Stimulated activated naive B cell treated with anti-CD40 and anti-IgM and Interleukin-4, amounts not matched to agents 10 μg/mL and 1 μg/mL and 100 μg/mL, for 72 hours (primary cell): ENCODE results near the gene YPEL5.

Experiments
- ATAC-seq, 2 donors: fragments of 150-1000 bp; cut with Tn5 transposase; replicated peaks; 2 replicates each; pipeline ENCODE4 v1.10.0; 2021; ENCODE audit warnings: moderate library complexity in 1 of 2
- DNase-seq: peaks from one replicate; pipeline ENCODE4 v3.0.0; 2021
- H3K27ac Mint-ChIP-seq: one replicate; pipeline ENCODE4 v1.8.0; 2022; ENCODE audit warnings: mild to moderate bottlenecking, mixed read lengths
- H3K27me3 Mint-ChIP-seq, 2 donors: one replicate each; pipeline ENCODE4 v1.8.0; 2022; ENCODE audit warnings: mixed read lengths in 2 of 2
- H3K36me3 Mint-ChIP-seq, 2 donors: one replicate each; pipeline ENCODE4 v1.8.0; 2022; ENCODE audit warnings: mixed read lengths in 2 of 2, mild to moderate bottlenecking in 1 of 2
- H3K4me1 Mint-ChIP-seq, 2 donors: one replicate each; pipeline ENCODE4 v1.8.0; 2022; ENCODE audit warnings: mixed read lengths in 2 of 2, mild to moderate bottlenecking in 1 of 2
- H3K4me3 Mint-ChIP-seq, 2 donors: one replicate each; pipeline ENCODE4 v1.8.0; 2022; ENCODE audit warnings: mild to moderate bottlenecking in 2 of 2, mixed read lengths in 2 of 2, moderate library complexity in 1 of 2
- H3K9me3 Mint-ChIP-seq, 2 donors: one replicate each; pipeline ENCODE4 v1.8.0; 2022; ENCODE audit warnings: mixed read lengths in 2 of 2, mild to moderate bottlenecking in 1 of 2

Gene YPEL5

DNA sequence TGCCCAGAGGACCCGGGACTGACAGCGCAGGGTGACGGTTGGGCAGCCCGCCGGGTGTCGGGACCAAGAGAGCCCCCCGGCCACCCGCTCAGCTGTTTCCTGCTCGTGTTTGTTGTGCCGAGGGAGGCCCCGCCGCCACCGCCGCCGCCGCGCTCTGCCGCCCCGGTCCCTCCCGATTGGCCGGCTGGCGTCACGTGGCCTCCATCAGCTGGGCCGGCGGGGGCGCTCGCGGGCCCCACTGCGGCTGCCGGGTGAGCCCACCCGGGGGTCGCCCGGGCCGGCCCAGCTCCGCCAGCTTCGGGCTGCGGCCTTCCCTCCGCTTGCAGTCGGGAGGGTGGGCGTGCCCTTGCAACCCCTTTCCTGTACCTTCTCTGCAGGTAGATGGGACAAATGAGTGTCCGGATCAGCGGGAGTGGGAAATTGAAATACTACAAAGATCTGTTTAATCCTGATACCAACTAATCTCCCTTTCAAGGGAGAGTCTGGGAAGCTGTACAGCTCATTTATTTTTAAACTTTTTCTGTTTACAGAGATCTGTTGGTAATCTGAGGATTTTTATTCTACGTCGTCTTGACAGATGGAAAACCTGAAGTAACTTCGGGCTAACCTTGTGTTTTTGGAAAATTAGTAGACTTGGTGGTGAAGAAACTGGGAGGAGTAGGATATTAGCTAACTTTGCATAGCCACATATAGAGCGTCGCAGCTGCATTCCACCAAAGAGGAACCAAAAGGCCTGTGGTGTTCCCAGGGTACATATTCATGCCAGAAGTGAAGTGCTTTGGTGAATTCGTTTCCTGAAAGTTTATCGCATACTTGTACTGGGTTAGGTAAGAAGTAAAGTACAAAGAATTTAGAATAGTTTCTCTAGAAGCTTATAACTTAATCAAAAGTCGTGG lies 1.2 kb downstream of the YPEL5 start:
- peak; percentile 78 for DNase-seq
- Mint-ChIP-seq H3K4me3 (peak overlapping the region; percentile 82 to 88), H3K36me3 (peaks cover 38 to 39% of the 10 kb centered on the region in 2 donors), H3K27ac (peak overlapping the region; percentile 96), H3K27me3 (no peaks in the 10 kb centered on the region), H3K9me3 (no peaks in the 10 kb centered on the region), H3K4me1 (peaks cover 31 to 57% of the 10 kb centered on the region in 2 donors)
- peak; percentile 16 to 28 for ATAC-seq

DNA sequence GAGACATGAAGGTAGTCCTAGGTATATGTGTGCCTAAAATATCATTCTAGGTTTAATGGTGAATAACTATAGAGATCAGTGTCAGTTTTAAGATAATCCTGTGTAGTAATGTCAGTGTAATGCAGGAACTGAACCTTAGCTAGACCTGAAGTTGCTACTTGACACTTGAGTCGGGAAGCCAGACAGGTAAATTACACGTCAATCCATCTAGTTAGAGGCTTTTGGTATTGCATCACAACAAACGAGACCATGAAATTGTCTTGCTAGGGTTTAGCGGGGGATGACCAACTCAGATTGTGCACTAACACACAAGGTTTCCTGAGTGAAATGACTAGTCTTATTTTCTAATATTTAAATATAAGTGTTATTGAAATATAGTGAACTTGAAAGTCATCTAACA lies 2.0 kb downstream of the YPEL5 start:
- DNase-seq = no peak

DNA sequence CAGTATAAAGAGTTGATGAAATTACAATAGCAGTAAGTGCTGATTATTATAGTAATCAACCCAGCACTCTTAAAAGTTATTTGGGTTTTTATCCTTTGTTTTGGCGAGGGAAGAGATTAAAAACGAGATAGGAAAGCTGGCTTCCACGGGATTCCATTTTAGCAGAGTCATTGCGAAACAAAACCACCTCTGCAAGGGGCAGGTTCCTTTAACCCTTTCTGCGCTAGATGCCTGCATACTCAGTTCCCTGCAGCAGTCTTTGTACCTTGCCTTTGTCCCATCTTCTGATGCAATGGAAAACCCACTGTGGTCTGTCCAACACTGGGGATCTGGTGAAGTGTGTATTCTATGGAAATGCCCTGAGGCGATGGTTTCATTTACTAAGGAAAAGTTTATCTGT lies 2.7 kb downstream of the YPEL5 start:
- DNase-seq (peak; percentile 74), ATAC-seq (peak; percentile 6 to 24)
- peaks cover 36 to 72% of the 10 kb centered on the region in 2 donors for H3K4me1 Mint-ChIP-seq
- H3K27me3 Mint-ChIP-seq = no peaks in the 10 kb centered on the region
- H3K4me3 Mint-ChIP-seq = peak overlapping the region; percentile 82 to 88
- H3K9me3 Mint-ChIP-seq = no peaks in the 10 kb centered on the region
- peaks cover 44 to 53% of the 10 kb centered on the region in 2 donors for H3K36me3 Mint-ChIP-seq
- H3K27ac Mint-ChIP-seq = peak overlapping the region; percentile 96

More for the DNA sequence above, 2.0 kb downstream of the YPEL5 start:
- H3K4me1 Mint-ChIP-seq = peaks cover 34 to 66% of the 10 kb centered on the region in 2 donors
- H3K36me3 Mint-ChIP-seq = peaks cover 41 to 47% of the 10 kb centered on the region in 2 donors
- ATAC-seq = no peak
- H3K27me3 Mint-ChIP-seq = no peaks in the 10 kb centered on the region
- H3K27ac Mint-ChIP-seq = peak overlapping the region; percentile 96
- H3K9me3 Mint-ChIP-seq = no peaks in the 10 kb centered on the region
- peak overlapping the region; percentile 82 to 88 for H3K4me3 Mint-ChIP-seq

DNA sequence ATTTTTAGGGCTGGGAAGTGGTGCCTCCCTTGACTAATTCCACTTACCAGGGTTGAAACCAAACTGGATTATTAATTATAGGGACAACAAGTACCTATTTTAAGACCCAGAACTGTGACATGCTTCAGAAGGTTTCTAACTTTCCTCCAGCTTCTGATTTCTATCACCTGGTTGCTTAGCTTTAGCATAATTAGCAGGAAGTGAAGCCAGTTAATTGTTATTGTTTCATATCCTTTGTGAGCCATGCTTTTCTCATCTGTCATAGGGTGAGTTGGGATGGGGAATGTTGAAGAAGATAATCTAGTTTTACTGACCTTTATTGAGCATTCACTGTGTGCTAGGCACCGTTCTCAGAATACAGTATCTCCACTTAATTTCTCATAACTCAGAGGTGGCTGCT lies 3.2 kb downstream of the YPEL5 start:
- H3K9me3 Mint-ChIP-seq = no peaks in the 10 kb centered on the region
- H3K27ac Mint-ChIP-seq = peak overlapping the region; percentile 96
- no peaks in the 10 kb centered on the region for H3K27me3 Mint-ChIP-seq
- peaks cover 36 to 76% of the 10 kb centered on the region in 2 donors for H3K4me1 Mint-ChIP-seq
- DNase-seq (no peak), ATAC-seq (peak; percentile 2 to 13)
- peaks cover 47 to 56% of the 10 kb centered on the region in 2 donors for H3K36me3 Mint-ChIP-seq
- H3K4me3 Mint-ChIP-seq = peak overlapping the region; percentile 82 to 88

DNA sequence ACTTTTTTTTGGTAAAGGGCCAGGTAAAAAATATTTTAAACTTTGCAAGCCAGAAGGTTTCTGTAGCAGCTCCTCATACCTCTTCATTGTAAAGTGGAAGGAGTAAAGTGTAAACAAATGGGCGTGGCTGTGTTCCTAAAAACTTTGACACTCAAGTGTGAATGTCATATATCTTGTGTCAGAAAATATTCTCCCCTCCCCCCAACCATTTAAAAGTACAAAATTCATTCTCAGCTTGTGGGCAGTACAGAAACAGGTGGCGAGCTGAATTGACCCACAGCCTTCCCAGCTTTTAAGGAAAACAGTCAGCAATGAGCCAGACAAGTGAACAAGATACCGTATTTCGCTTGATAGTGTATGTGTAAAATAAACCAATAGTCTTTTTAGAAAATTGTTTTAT lies 4.0 kb downstream of the YPEL5 start:
- ATAC-seq = no peak
- peak overlapping the region; percentile 74 for H3K27ac Mint-ChIP-seq
- no peaks in the 10 kb centered on the region for H3K9me3 Mint-ChIP-seq
- no peaks in the 10 kb centered on the region for H3K27me3 Mint-ChIP-seq
- H3K4me1 Mint-ChIP-seq = peaks cover 37 to 78% of the 10 kb centered on the region in 2 donors
- H3K4me3 Mint-ChIP-seq = peak overlapping the region; percentile 82 to 88
- DNase-seq = no peak
- peaks cover 47 to 56% of the 10 kb centered on the region in 2 donors for H3K36me3 Mint-ChIP-seq

DNA sequence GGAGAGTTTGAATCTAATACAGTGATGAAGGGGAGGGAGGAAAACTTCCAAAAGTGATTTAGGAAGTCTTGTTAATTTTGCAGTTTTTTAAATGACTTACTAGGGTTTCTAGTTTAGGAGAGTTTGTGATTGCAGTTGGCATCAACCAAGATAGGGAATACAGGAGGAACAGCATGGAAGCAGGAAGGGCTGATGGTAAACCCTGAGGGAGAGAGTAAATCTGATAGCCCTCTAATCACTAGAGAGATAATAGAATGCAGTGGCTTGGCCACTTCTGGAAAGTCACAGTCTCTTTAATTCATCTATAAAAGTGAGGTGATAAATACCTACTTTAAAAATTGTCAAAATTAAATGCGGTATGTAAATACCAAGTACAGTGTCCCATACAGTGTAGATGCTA lies 5.6 kb downstream of the YPEL5 start:
- peak overlapping the region; percentile 60 for H3K27ac Mint-ChIP-seq
- H3K36me3 Mint-ChIP-seq = peaks cover 62 to 71% of the 10 kb centered on the region in 2 donors
- H3K27me3 Mint-ChIP-seq = no peaks in the 10 kb centered on the region
- no peak for DNase-seq
- no peaks in the 10 kb centered on the region for H3K9me3 Mint-ChIP-seq
- ATAC-seq = no peak
- H3K4me1 Mint-ChIP-seq = peaks cover 49 to 89% of the 10 kb centered on the region in 2 donors
- peak overlapping the region; percentile 18 to 23 for H3K4me3 Mint-ChIP-seq

DNA sequence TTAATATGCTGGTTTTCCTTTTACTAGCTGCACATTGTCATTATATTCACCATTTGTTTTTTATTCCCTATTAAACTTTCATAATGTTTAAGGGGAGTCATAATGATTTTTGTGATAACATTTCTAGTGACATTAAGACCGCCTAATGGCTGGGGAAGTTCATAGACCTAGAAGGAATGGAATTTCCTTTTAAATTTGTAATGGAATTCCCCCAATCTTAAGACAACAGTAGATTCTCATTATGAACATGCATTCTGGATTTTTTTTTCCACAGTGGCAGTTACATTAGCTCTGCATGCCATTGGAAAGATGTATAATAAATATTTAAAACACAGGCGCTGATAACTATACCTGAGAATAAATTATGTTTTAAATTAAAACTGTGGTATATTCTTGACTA lies 8.4 kb downstream of the YPEL5 start:
- Mint-ChIP-seq H3K27ac (peak overlapping the region; percentile 62), H3K4me1 (peaks cover 52 to 93% of the 10 kb centered on the region in 2 donors), H3K36me3 (peaks cover 62 to 73% of the 10 kb centered on the region in 2 donors), H3K9me3 (peaks cover 0 to 2% of the 10 kb centered on the region in 2 donors), H3K4me3 (no peak overlapping the region), H3K27me3 (no peaks in the 10 kb centered on the region)
- DNase-seq (no peak), ATAC-seq (peak; percentile 24 to 56)

DNA sequence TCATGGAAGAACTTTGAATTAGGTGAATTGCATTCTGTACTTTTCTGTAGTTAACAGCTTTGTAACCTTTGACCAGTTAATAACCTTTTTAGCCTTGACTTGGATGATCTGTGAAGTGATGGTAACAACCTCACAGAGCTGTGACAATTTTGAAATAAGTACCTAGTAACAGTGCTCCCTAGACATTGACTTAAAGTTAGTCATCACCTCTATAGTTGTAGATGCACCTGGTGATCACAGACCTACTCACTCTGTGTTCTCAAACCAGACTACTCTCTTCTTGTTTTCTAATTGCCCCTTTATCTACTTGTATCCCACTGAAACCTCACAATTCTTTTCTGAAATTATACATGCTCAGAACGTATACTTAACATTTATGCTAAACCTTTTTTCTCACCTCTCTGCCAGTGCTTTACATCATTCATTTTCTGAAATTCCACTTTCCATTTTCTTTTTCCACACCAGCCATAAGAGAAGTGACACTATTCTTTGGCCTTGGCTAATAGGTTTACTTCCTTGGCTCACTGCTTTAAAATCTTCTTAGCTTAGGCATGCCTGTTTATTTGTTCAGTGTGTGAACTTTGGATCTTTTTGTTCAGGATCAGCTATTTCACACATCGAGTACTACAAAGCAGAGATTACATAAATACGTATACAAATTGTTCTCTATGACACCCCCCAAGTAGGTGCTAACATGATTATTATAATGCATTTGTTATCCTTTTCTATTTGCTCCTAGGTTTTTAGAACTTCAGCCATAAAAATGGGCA lies 9.3 kb downstream of the YPEL5 start:
- Mint-ChIP-seq H3K27ac (peak overlapping the region; percentile 94), H3K27me3 (no peaks in the 10 kb centered on the region), H3K4me3 (peak overlapping the region; percentile 11 to 34), H3K36me3 (peaks cover 61 to 69% of the 10 kb centered on the region in 2 donors), H3K9me3 (peaks cover 0 to 2% of the 10 kb centered on the region in 2 donors), H3K4me1 (peaks cover 49 to 92% of the 10 kb centered on the region in 2 donors)
- ATAC-seq (peak; percentile 23 to 26), DNase-seq (no peak)

DNA sequence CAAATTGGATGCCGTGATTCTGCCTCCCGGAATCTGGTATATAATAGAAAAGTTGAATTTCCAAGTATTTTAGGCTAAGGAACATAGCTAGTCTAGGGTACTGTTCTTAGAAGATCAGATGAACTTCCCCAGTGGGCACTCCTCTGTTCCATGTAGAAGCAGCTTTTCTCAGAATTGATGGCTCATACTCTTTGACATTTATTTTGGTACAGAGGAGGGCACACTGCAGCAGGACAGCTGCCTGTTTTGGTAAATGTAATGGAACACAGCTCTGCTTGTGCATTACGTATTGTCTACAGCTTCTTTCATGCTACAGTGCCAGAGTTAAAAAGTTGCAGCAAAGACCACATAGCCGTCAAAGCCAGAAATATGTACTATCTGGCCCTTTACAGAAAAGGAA lies 10.8 kb downstream of the YPEL5 start:
- peaks cover 0 to 2% of the 10 kb centered on the region in 2 donors for H3K9me3 Mint-ChIP-seq
- no peaks in the 10 kb centered on the region for H3K27me3 Mint-ChIP-seq
- DNase-seq (peak; percentile 11), ATAC-seq (peak; percentile 80 to 86)
- peak overlapping the region; percentile 49 to 61 for H3K4me3 Mint-ChIP-seq
- H3K27ac Mint-ChIP-seq = peak overlapping the region; percentile 94
- peaks cover 60 to 70% of the 10 kb centered on the region in 2 donors for H3K36me3 Mint-ChIP-seq
- peaks cover 52 to 94% of the 10 kb centered on the region in 2 donors for H3K4me1 Mint-ChIP-seq

DNA sequence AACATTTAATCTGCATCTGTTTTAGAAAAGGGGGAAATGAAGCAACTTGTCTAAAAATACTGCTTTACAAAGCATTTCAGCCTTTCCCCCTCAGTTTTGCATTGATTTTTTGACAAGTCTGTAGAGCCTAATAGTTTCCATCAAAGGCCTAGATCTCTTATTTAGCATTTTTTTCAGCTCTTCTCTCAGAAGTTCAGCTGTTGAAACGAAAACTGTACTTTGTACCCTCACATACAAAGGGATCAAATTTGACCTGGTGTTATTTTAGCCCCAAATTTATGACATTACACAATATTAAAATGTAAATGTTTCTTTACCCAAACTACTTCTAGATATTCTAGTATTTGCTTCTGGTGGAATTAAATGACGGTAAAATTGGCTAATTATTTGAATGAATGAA lies 13.0 kb downstream of the YPEL5 start:
- H3K4me3 Mint-ChIP-seq = peak overlapping the region; percentile 50
- DNase-seq (no peak), ATAC-seq (peak; percentile 25 to 34)
- H3K4me1 Mint-ChIP-seq = peaks cover 56 to 89% of the 10 kb centered on the region in 2 donors
- H3K27ac Mint-ChIP-seq = peak overlapping the region; percentile 78
- peaks cover 52 to 61% of the 10 kb centered on the region in 2 donors for H3K36me3 Mint-ChIP-seq
- H3K9me3 Mint-ChIP-seq = peaks cover 0 to 2% of the 10 kb centered on the region in 2 donors
- no peaks in the 10 kb centered on the region for H3K27me3 Mint-ChIP-seq

DNA sequence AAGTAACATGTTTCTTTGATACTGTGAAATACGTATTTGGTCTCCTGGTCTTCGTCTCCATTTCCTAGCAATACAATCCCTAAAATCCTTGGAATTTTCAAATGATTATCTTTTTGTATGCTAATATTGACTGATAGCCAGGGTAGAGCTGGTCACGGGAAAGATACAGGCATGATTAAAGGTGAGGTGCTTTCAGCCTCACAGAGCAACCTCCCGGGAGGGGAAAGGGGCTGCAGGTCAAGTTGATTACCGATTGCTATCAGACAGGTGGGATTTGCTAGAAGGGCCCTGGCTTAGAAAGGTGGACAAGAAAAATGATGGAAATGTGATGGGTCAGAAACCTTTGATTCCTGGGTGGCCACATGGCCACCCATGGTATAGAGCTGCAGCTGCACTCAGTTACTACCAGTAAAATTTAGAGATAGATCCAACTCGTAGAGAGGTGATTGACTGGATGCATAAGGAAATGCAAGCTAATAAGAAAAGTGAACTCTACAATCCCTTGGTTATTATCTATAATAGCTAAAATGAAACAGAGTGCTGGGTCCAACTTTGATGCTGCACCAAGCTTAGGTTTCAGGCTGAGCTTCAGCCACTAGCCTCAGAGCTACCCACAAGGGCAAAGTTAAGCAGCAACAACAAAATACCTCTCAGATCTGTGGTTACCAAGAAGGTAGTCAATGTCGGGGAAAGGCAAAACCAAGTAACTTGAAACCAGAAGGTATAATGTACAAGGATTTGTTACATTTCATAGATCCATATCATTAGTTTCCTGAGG lies 15.3 kb downstream of the YPEL5 start:
- ATAC-seq = no peak
- H3K27ac Mint-ChIP-seq = peak overlapping the region; percentile 74

DNA sequence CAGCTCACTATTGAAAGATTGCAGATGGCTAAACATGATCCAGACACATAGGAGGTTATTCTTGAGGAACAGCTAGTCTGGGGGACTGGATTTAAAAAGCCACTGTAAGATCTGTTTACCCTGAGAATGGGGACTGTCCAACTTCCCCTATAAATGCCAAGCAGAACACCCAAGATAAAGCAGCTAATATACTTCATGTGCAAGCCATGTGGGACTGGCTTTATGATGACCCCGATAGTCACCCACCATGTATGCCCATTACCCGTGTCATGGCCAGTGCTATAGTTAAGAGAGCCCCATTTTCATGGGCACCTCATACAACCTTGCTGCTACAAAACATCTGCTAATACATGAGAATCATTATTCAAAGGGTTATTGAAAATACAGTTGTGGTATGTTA lies 16.0 kb downstream of the YPEL5 start:
- Mint-ChIP-seq H3K4me1 (peaks cover 39 to 63% of the 10 kb centered on the region in 2 donors), H3K27ac (peak overlapping the region; percentile 87), H3K9me3 (peaks cover 0 to 2% of the 10 kb centered on the region in 2 donors), H3K27me3 (no peaks in the 10 kb centered on the region), H3K36me3 (peaks cover 35 to 50% of the 10 kb centered on the region in 2 donors), H3K4me3 (no peak overlapping the region)
- DNase-seq (no peak), ATAC-seq (no peak)

More for the DNA sequence above, 15.3 kb downstream of the YPEL5 start:
- H3K36me3 Mint-ChIP-seq = peaks cover 41 to 52% of the 10 kb centered on the region in 2 donors
- peaks cover 0 to 2% of the 10 kb centered on the region in 2 donors for H3K9me3 Mint-ChIP-seq
- H3K27me3 Mint-ChIP-seq = no peaks in the 10 kb centered on the region
- H3K4me3 Mint-ChIP-seq = peak overlapping the region; percentile 37 to 40
- peaks cover 45 to 70% of the 10 kb centered on the region in 2 donors for H3K4me1 Mint-ChIP-seq
- no peak for DNase-seq

DNA sequence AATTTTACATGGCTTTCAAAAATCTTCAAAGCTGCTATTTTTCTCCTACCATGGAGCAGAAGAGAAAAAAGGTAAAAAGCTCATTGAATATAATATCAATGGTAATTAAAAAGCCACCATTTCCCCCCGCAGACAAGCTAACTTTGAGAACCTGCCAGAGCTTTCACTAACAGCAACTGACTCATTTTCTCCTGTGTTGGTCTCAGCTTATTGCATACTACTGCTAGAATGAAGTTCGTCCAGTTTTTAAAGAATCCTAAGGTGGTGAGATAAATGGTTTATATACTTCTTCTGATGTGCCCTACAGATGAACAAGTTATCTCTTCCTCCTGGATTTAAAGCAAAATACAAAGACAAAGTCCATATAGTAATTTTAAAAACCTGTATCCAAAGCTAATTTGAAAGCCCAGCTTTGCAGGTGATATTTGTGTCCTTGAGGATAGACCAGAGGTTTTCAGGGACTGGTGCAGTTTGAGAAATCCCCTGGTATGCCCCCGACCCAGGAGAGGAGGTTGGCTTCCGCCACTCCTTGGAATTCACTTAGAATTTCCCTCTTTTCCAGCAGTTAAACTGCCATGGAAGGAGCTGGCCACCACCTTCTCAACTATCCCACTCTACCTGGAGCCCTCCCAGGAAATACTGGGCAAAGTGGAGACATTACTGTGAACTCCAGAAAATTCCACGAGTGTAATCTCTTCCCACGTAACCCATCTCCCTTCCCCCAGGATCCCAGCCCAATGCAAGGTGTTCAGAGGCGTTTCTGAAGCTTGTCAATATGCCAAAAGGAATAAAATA lies 17.5 kb downstream of the YPEL5 start:
- H3K36me3 Mint-ChIP-seq = peaks cover 25 to 43% of the 10 kb centered on the region in 2 donors
- no peak overlapping the region for H3K4me3 Mint-ChIP-seq
- H3K27me3 Mint-ChIP-seq = no peaks in the 10 kb centered on the region
- DNase-seq (no peak), ATAC-seq (no peak)
- H3K4me1 Mint-ChIP-seq = peaks cover 33 to 49% of the 10 kb centered on the region in 2 donors
- H3K27ac Mint-ChIP-seq = peak overlapping the region; percentile 60
- no peaks in the 10 kb centered on the region for H3K9me3 Mint-ChIP-seq
